ENCODE data around the gene ARMC3. TPM values are rescaled to one million over a fixed set of nuclear protein-coding genes. Genes with fewer than 3 reads are reported as not detected.
A peak's percentile ranks its signal among the peaks of the same experiment; 100 is the strongest.
"Not testable (repeated sequence)": the region's sequence is repeated elsewhere in the genome, so short reads cannot be mapped to it uniquely, and the experiment has no call there.

ARMC3 gene
- total and polyA plus RNA-seq, 8 donors = 1.6 to 10.0 (median 8.4) TPM; not detected in 1

- Histone ChIP-seq H3K27me3 (no peaks in the 10 kb centered on the region), H3K9me3 (no peaks in the 10 kb centered on the region), H3K36me3 (no peaks in the 10 kb centered on the region), H3K27ac (no peak overlapping the region), H3K4me3 (no peak overlapping the region), H3K4me1 (peaks cover 0 to under 1% of the 10 kb centered on the region in 2 donors)
- DNase-seq (no peak), ATAC-seq (peak; percentile 73)
- TF ChIP-seq CTCF (IDR thresholded peaks at IDR 0.05) = no peak
- intact Hi-C loops (cut with DNase I) = no loop called here
Observed at GRCh38 chr10:23070913-23071218, 143.0 kb downstream of the ARMC3 start.

GRCh38 chr10:23072593-23072992 lies 144.7 kb downstream of the ARMC3 start:
- H3K4me3 ChIP-seq; H3K27me3 ChIP-seq; intact Hi-C loops (cut with DNase I); H3K9me3 ChIP-seq; DNase-seq; ATAC-seq; H3K27ac ChIP-seq; H3K36me3 ChIP-seq; H3K4me1 ChIP-seq: not testable (repeated sequence)

- no peak for TF ChIP-seq CTCF (IDR thresholded peaks at IDR 0.05)
- intact Hi-C loops (cut with DNase I) = no loop called here
- no peak overlapping the region for H3K4me3 ChIP-seq
- no peak for DNase-seq
- H3K27me3 ChIP-seq = peaks cover 6 to 15% of the 10 kb centered on the region in 2 donors
- no peaks in the 10 kb centered on the region for H3K9me3 ChIP-seq
- ATAC-seq = no peak
- H3K4me1 ChIP-seq = no peaks in the 10 kb centered on the region
- H3K27ac ChIP-seq = no peak overlapping the region
- H3K36me3 ChIP-seq = no peaks in the 10 kb centered on the region
Observed at GRCh38 chr10:23073527-23073926, 145.7 kb downstream of the ARMC3 start.

GRCh38 chr10:23075672-23076071 lies 147.8 kb downstream of the ARMC3 start:
- Histone ChIP-seq H3K9me3 (no peaks in the 10 kb centered on the region), H3K27ac (no peak overlapping the region), H3K36me3 (no peaks in the 10 kb centered on the region), H3K4me1 (no peaks in the 10 kb centered on the region), H3K27me3 (peaks cover 6 to 33% of the 10 kb centered on the region in 2 donors), H3K4me3 (no peak overlapping the region)
- intact Hi-C loops (cut with DNase I) = no loop called here
- DNase-seq (no peak), ATAC-seq (no peak)
- no peak for TF ChIP-seq CTCF (IDR thresholded peaks at IDR 0.05)

GRCh38 chr10:23078114-23078513 lies 150.3 kb downstream of the ARMC3 start:
- H3K27me3 ChIP-seq = peaks cover 6 to 41% of the 10 kb centered on the region in 2 donors
- H3K27ac ChIP-seq = no peak overlapping the region
- no peaks in the 10 kb centered on the region for H3K4me1 ChIP-seq
- DNase-seq (no peak), ATAC-seq (no peak)
- intact Hi-C loops (cut with DNase I) = no loop called here
- no peak overlapping the region for H3K4me3 ChIP-seq
- TF ChIP-seq CTCF (IDR thresholded peaks at IDR 0.05) = no peak
- H3K9me3 ChIP-seq = no peaks in the 10 kb centered on the region
- H3K36me3 ChIP-seq = no peaks in the 10 kb centered on the region

- Histone ChIP-seq H3K4me1 (no peaks in the 10 kb centered on the region), H3K27ac (no peak overlapping the region), H3K4me3 (no peak overlapping the region), H3K36me3 (no peaks in the 10 kb centered on the region), H3K27me3 (peaks cover 6 to 41% of the 10 kb centered on the region in 2 donors), H3K9me3 (no peaks in the 10 kb centered on the region)
- ATAC-seq = no peak
- intact Hi-C loops (cut with DNase I) = no loop called here
- DNase-seq = no peak
- no peak for TF ChIP-seq CTCF (IDR thresholded peaks at IDR 0.05)
Observed at GRCh38 chr10:23079700-23080099, 151.8 kb downstream of the ARMC3 start.

All from left lung (tissue), 10 donors.